Central memory CD8-positive, alpha-beta T cell (primary cell): ENCODE data around the gene GCDH.
"Not testable (repeated sequence)": the region's sequence is repeated elsewhere in the genome, so short reads cannot be mapped to it uniquely, and the experiment has no call there.

Experiments
- ATAC-seq: fragments of 150-1000 bp; cut with Tn5 transposase; replicated peaks from 2 replicates; pipeline ENCODE4 v1.10.0; 2022; ENCODE audit warnings: mild to moderate bottlenecking, moderate FRiP score, moderate number of reproducible peaks; ENCODE audit not compliant: poor library complexity, severe bottlenecking; ENCODE audit errors: extremely low read depth
- DNase-seq, 2 donors: peaks; one replicate each; pipeline ENCODE4 v3.0.0; 2021; ENCODE audit warnings: low spot score in 2 of 2
- H3K27ac Mint-ChIP-seq: one replicate; pipeline ENCODE4 v1.8.0; 2022; ENCODE audit warnings: low read depth, mild to moderate bottlenecking, moderate library complexity, mixed read lengths
- H3K27me3 Mint-ChIP-seq: one replicate; pipeline ENCODE4 v1.8.0; 2022; ENCODE audit warnings: mixed read lengths
- H3K36me3 Mint-ChIP-seq: one replicate; pipeline ENCODE4 v1.8.0; 2022; ENCODE audit warnings: mild to moderate bottlenecking, moderate library complexity, mixed read lengths; ENCODE audit not compliant: insufficient read depth
- H3K4me1 Mint-ChIP-seq: one replicate; pipeline ENCODE4 v1.8.0; 2022; ENCODE audit warnings: mixed read lengths
- H3K4me3 Mint-ChIP-seq: one replicate; pipeline ENCODE4 v1.8.0; 2022; ENCODE audit warnings: mild to moderate bottlenecking, moderate library complexity, mixed read lengths
- H3K9me3 Mint-ChIP-seq: one replicate; pipeline ENCODE4 v1.8.0; 2022; ENCODE audit warnings: mixed read lengths

Gene GCDH

GRCh38 chr19:12890787-12891552 lies at the start of gene GCDH:
GCDH (plus strand) TSS chr19:12891160; CDS start chr19:12891305, 145 bp downstream.
- Mint-ChIP-seq H3K36me3 (peaks cover 15% of the 10 kb centered on the region), H3K4me3 (peak within 1 kb of the TSS; percentile 99), H3K4me1 (peaks cover 39% of the 10 kb centered on the region), H3K9me3 (no peaks in the 10 kb centered on the region), H3K27ac (peak within 1 kb of the TSS; percentile 95), H3K27me3 (no peaks in the 10 kb centered on the region)
- DNase-seq (peak; percentile 87 to 96), ATAC-seq (peak; percentile 95)

- H3K4me3 Mint-ChIP-seq: no peak overlapping the region
- H3K27ac Mint-ChIP-seq: no peak overlapping the region
- H3K36me3 Mint-ChIP-seq: peaks cover 6% of the 10 kb centered on the region
- no peaks in the 10 kb centered on the region for H3K9me3 Mint-ChIP-seq
- DNase-seq (no peak), ATAC-seq (no peak)
- H3K4me1 Mint-ChIP-seq: peaks cover 13% of the 10 kb centered on the region
- peaks cover 73% of the 10 kb centered on the region for H3K27me3 Mint-ChIP-seq
Observed at GRCh38 chr19:12842511-12842910, 48.4 kb upstream of the GCDH start.

GRCh38 chr19:12843328-12843727 lies 47.6 kb upstream of the GCDH start:
- Mint-ChIP-seq H3K36me3 (peaks cover 6% of the 10 kb centered on the region), H3K27me3 (peaks cover 68% of the 10 kb centered on the region), H3K9me3 (no peaks in the 10 kb centered on the region), H3K27ac (no peak overlapping the region), H3K4me3 (no peak overlapping the region), H3K4me1 (peaks cover 16% of the 10 kb centered on the region)
- DNase-seq: no peak
- ATAC-seq: no peak

GRCh38 chr19:12843999-12844732 lies 46.8 kb upstream of the GCDH start:
- Mint-ChIP-seq H3K27ac (no peak overlapping the region), H3K36me3 (peaks cover 5% of the 10 kb centered on the region), H3K4me3 (no peak overlapping the region), H3K9me3 (no peaks in the 10 kb centered on the region), H3K27me3 (peaks cover 63% of the 10 kb centered on the region), H3K4me1 (peaks cover 12% of the 10 kb centered on the region)
- DNase-seq (no peak), ATAC-seq (no peak)

- not testable (repeated sequence) for H3K4me1 Mint-ChIP-seq, H3K9me3 Mint-ChIP-seq, H3K4me3 Mint-ChIP-seq, H3K27ac Mint-ChIP-seq, DNase-seq, H3K36me3 Mint-ChIP-seq, ATAC-seq
- H3K27me3 Mint-ChIP-seq: peaks cover 38% of the 10 kb centered on the region
Observed at GRCh38 chr19:12846613-12847012, 44.3 kb upstream of the GCDH start.

GRCh38 chr19:12847159-12848139 lies 43.5 kb upstream of the GCDH start:
- no peaks in the 10 kb centered on the region for H3K9me3 Mint-ChIP-seq
- H3K27me3 Mint-ChIP-seq: peaks cover 30% of the 10 kb centered on the region
- DNase-seq (peak; percentile 65 to 88), ATAC-seq (peak; percentile 75)
- peaks cover 8% of the 10 kb centered on the region for H3K4me1 Mint-ChIP-seq
- H3K27ac Mint-ChIP-seq: peak overlapping the region; percentile 39
- no peaks in the 10 kb centered on the region for H3K36me3 Mint-ChIP-seq
- H3K4me3 Mint-ChIP-seq: no peak overlapping the region

GRCh38 chr19:12856653-12857052 lies 34.3 kb upstream of the GCDH start:
- no peak for DNase-seq
- Mint-ChIP-seq H3K9me3 (no peaks in the 10 kb centered on the region), H3K27ac (no peak overlapping the region), H3K27me3 (no peaks in the 10 kb centered on the region), H3K4me1 (no peaks in the 10 kb centered on the region), H3K4me3 (no peak overlapping the region), H3K36me3 (no peaks in the 10 kb centered on the region)
- no peak for ATAC-seq

GRCh38 chr19:12858041-12858928 lies 32.7 kb upstream of the GCDH start:
- ATAC-seq (no peak), DNase-seq (no peak)
- H3K27me3 Mint-ChIP-seq: no peaks in the 10 kb centered on the region
- H3K4me1 Mint-ChIP-seq: no peaks in the 10 kb centered on the region
- H3K9me3 Mint-ChIP-seq: no peaks in the 10 kb centered on the region
- no peaks in the 10 kb centered on the region for H3K36me3 Mint-ChIP-seq
- H3K27ac Mint-ChIP-seq: no peak overlapping the region
- H3K4me3 Mint-ChIP-seq: no peak overlapping the region

- DNase-seq: no peak
- H3K9me3 Mint-ChIP-seq: no peaks in the 10 kb centered on the region
- H3K4me1 Mint-ChIP-seq: no peaks in the 10 kb centered on the region
- no peaks in the 10 kb centered on the region for H3K36me3 Mint-ChIP-seq
- no peak for ATAC-seq
- H3K27me3 Mint-ChIP-seq: no peaks in the 10 kb centered on the region
- no peak overlapping the region for H3K4me3 Mint-ChIP-seq
- no peak overlapping the region for H3K27ac Mint-ChIP-seq
Observed at GRCh38 chr19:12859546-12859945, 31.4 kb upstream of the GCDH start.

GRCh38 chr19:12864143-12864542 lies 26.8 kb upstream of the GCDH start:
- H3K27me3 Mint-ChIP-seq: peaks cover 20% of the 10 kb centered on the region
- no peaks in the 10 kb centered on the region for H3K36me3 Mint-ChIP-seq
- H3K4me3 Mint-ChIP-seq: no peak overlapping the region
- H3K27ac Mint-ChIP-seq: no peak overlapping the region
- peaks cover 10% of the 10 kb centered on the region for H3K4me1 Mint-ChIP-seq
- no peaks in the 10 kb centered on the region for H3K9me3 Mint-ChIP-seq
- DNase-seq (no peak), ATAC-seq (no peak)

- Mint-ChIP-seq H3K4me3 (no peak overlapping the region), H3K27ac (no peak overlapping the region), H3K4me1 (peaks cover 10% of the 10 kb centered on the region), H3K9me3 (no peaks in the 10 kb centered on the region), H3K27me3 (peaks cover 20% of the 10 kb centered on the region), H3K36me3 (no peaks in the 10 kb centered on the region)
- DNase-seq (no peak), ATAC-seq (no peak)
Observed at GRCh38 chr19:12864721-12865715, 25.9 kb upstream of the GCDH start.
